ENCODE measurements around the gene SMCO1.

GRCh38 chr3:196492080-196492479, 23.1 kb downstream of the SMCO1 start:
- TF ChIP-seq MAX (IDR thresholded peaks at IDR 0.05; ENCODE audit: insufficient read depth, insufficient read length) (no peak), CTCF (IDR thresholded peaks at IDR 0.05; ENCODE audit: extremely low read depth in 1 of 2, insufficient read depth in 1 of 2, low read depth in 1 of 2, low read length in 2 of 2) (no peak), EZH2 (IDR thresholded peaks at IDR 0.05; ENCODE audit: borderline replicate concordance, low read depth, low read length, severe bottlenecking) (no peak), GATA2 (IDR thresholded peaks at IDR 0.05; ENCODE audit: insufficient read depth, insufficient read length, low read depth, low read length) (no peak), POLR2A (IDR thresholded peaks at IDR 0.05; ENCODE audit: low read depth, low read length) (no peak), POLR2AphosphoS5 (IDR thresholded peaks at IDR 0.05; ENCODE audit: insufficient read depth, low read depth, low read length) (no peak)

All from endothelial cell of umbilical vein (primary cell).